CD14-positive monocyte (primary cell): ENCODE data around the gene NHS. TPM values are rescaled to one million over a fixed set of nuclear protein-coding genes. Genes with fewer than 3 reads are reported as not detected.
A peak's percentile ranks its signal among the peaks of the same experiment; 100 is the strongest.

Experiments
- DNase-seq, 3 donors: peaks; one replicate each; pipeline ENCODE4 v3.0.0-alpha.2; 2011 to 2022
- H2AFZ ChIP-seq: 2 replicates; pipeline ENCODE4 v1.6.0; 2012; ENCODE audit warnings: mild to moderate bottlenecking, low read depth, low read length, inconsistent platforms; ENCODE audit not compliant: insufficient read depth, poor library complexity, severe bottlenecking
- H3K27ac ChIP-seq, 2 donors: 1 replicate in 1 of 2; 2 replicates in 1 of 2; pipeline ENCODE4 v1.5.1; 2012 to 2013; ENCODE audit warnings: low read length in 2 of 2, control low read depth in 1 of 2, inconsistent platforms in 1 of 2, low read depth in 1 of 2, mild to moderate bottlenecking in 1 of 2
- H3K27me3 ChIP-seq, 2 donors: one replicate each; pipeline versions ENCODE4 v1.6.0 to v1.6.1; 2011 to 2013; ENCODE audit warnings: low read length in 2 of 2; ENCODE audit not compliant: control insufficient read depth in 2 of 2, insufficient read depth in 2 of 2
- H3K36me3 ChIP-seq, 2 donors: replicated peaks in 1 of 2; 1 replicate in 1 of 2; 2 replicates in 1 of 2; pipeline versions ENCODE4 v1.5.1 to v1.6.1; 2012 to 2013; ENCODE audit warnings: low read length in 2 of 2, control low read depth in 1 of 2, inconsistent platforms in 1 of 2, mild to moderate bottlenecking in 1 of 2; ENCODE audit not compliant: insufficient read depth in 2 of 2, control insufficient read depth in 1 of 2
- H3K4me1 ChIP-seq, 2 donors: 1 replicate in 1 of 2; 2 replicates in 1 of 2; pipeline versions ENCODE4 v1.5.1 to v1.6.1; 2012 to 2013; ENCODE audit warnings: low read length in 2 of 2, control low read depth in 1 of 2, inconsistent platforms in 1 of 2, mild to moderate bottlenecking in 1 of 2, moderate library complexity in 1 of 2; ENCODE audit not compliant: insufficient read depth in 2 of 2, control insufficient read depth in 1 of 2
- H3K4me2 ChIP-seq: replicated peaks from 2 replicates; pipeline ENCODE3; 2012; ENCODE audit warnings: low read length, moderate library complexity, mild to moderate bottlenecking; ENCODE audit not compliant: poor library complexity, severe bottlenecking; ENCODE audit errors: extremely low read depth
- H3K4me3 ChIP-seq, 3 experiments: fragments of 200-600 bp in 1 of 3; sonication (generic) in 1 of 3; replicated peaks in 1 of 3; 1 replicate in 2 of 3; 2 replicates in 1 of 3; pipeline ENCODE4 v1.5.1; 2011 to 2013; ENCODE audit warnings: low read length in 3 of 3, mild to moderate bottlenecking in 3 of 3, control low read depth in 2 of 3, low read depth in 2 of 3, inconsistent platforms in 1 of 3, moderate library complexity in 1 of 3
- H3K79me2 ChIP-seq: 2 replicates; pipeline ENCODE4 v1.6.0; 2012; ENCODE audit warnings: mild to moderate bottlenecking, control low read depth, inconsistent platforms, low read length, moderate library complexity; ENCODE audit not compliant: insufficient read depth
- H3K9ac ChIP-seq: 2 replicates; pipeline ENCODE4 v1.6.0; 2017; ENCODE audit warnings: low read length, mild to moderate bottlenecking; ENCODE audit not compliant: insufficient read depth, poor library complexity, severe bottlenecking
- H3K9me3 ChIP-seq, 2 donors: replicated peaks in 1 of 2; 1 replicate in 1 of 2; 2 replicates in 1 of 2; pipeline versions ENCODE4 v1.5.1 to v1.6.1; 2012 to 2013; ENCODE audit warnings: low read length in 2 of 2, control low read depth in 1 of 2; ENCODE audit not compliant: control insufficient read depth in 1 of 2, insufficient read depth in 1 of 2
- H4K20me1 ChIP-seq: 2 replicates; pipeline ENCODE4 v1.6.0; 2012; ENCODE audit warnings: mild to moderate bottlenecking, low read length, control low read depth, moderate library complexity; ENCODE audit not compliant: insufficient read depth
- H3K27ac Mint-ChIP-seq, 7 donors: one replicate each; pipeline ENCODE4 v1.8.0; 2020; ENCODE audit warnings: mild to moderate bottlenecking in 7 of 7, mixed read lengths in 7 of 7, moderate library complexity in 6 of 7, inconsistent platforms in 2 of 7
- H3K27me3 Mint-ChIP-seq, 3 donors: one replicate each; pipeline ENCODE4 v1.8.0; 2021 to 2022; ENCODE audit warnings: low read depth in 3 of 3, mild to moderate bottlenecking in 3 of 3, mixed read lengths in 3 of 3, moderate library complexity in 3 of 3, inconsistent platforms in 1 of 3
- H3K36me3 Mint-ChIP-seq, 2 donors: one replicate each; pipeline ENCODE4 v1.8.0; 2020; ENCODE audit warnings: mixed read lengths in 2 of 2, inconsistent platforms in 1 of 2, mild to moderate bottlenecking in 1 of 2
- H3K4me1 Mint-ChIP-seq: one replicate; pipeline ENCODE4 v1.8.0; 2020; ENCODE audit warnings: mild to moderate bottlenecking, mixed read lengths
- H3K4me3 Mint-ChIP-seq, 2 donors: one replicate each; pipeline ENCODE4 v1.8.0; 2020; ENCODE audit warnings: mild to moderate bottlenecking in 2 of 2, mixed read lengths in 2 of 2, moderate library complexity in 1 of 2
- H3K9me3 Mint-ChIP-seq, 7 donors: one replicate each; pipeline ENCODE4 v1.8.0; 2020 to 2022; ENCODE audit warnings: mixed read lengths in 7 of 7, mild to moderate bottlenecking in 6 of 7, moderate library complexity in 6 of 7, inconsistent platforms in 2 of 7
- CTCF ChIP-seq: fragments of 200-600 bp; IDR thresholded peaks from one replicate; pipeline ENCODE4 v1.8.0; 2022; ENCODE audit warnings: antibody characterized with exemption, mild to moderate bottlenecking
- WGBS: methylation state at CpG from one replicate; pipeline ENCODE4 v1.1.5; 2013; ENCODE audit warnings: missing lambda C conversion rate; ENCODE audit not compliant: insufficient coverage; 5-methylcytosine and 5-hydroxymethylcytosine counted together
- intact Hi-C, 2 donors: fragments of 100-400 bp; cut with micrococcal nuclease; formaldehyde crosslinking; loops; one replicate each; pipeline versions ENCODE4 v1.15.0 to v1.15.1; 2023
- polyA plus RNA-seq, 3 donors: library from polyadenylated mRNA; depleted of rRNA in 1 of 3; unstranded in 2 of 3; stranded (reverse) in 1 of 3; fragments of 300-500 nt in 2 of 3; fragments of >200 nt in 1 of 3; fragmentation: Illumina TruSeq in 2 of 3; gene quantifications; 1 replicate in 2 of 3; 2 replicates in 1 of 3; pipeline ENCODE4 v1.2.3, GENCODE V29; 2012 to 2021

The NHS gene
- polyA plus RNA-seq, 3 donors = 0.86 to 1.8 (median 1.3) TPM

GRCh38 chrX:17656035-17656418 is 281.0 kb downstream of the NHS start:
- Histone ChIP-seq H3K36me3 (no peaks in the 10 kb centered on the region), H3K79me2 (no peaks in the 10 kb centered on the region), H2AFZ (no peak overlapping the region), H3K4me3 (no peak overlapping the region), H3K4me1 (peaks cover 0 to 14% of the 10 kb centered on the region in 2 donors), H3K9ac (no peak overlapping the region), H3K9me3 (no peaks in the 10 kb centered on the region), H3K27ac (no peak overlapping the region), H3K4me2 (peak overlapping the region; percentile 24), H4K20me1 (peaks cover 25% of the 10 kb centered on the region), H3K27me3 (peaks cover 21 to 37% of the 10 kb centered on the region in 2 donors)
- under 1% methylated on average over 30 of the region's 36 CpGs for WGBS
- intact Hi-C loops = no loop called here
- peak overlapping the region in 1 of 2 donors; percentile 82 for H3K4me3 Mint-ChIP-seq
- peaks cover 0 to 7% (median 2%) of the 10 kb centered on the region in 7 donors for H3K9me3 Mint-ChIP-seq
- DNase-seq = no peak
- H3K4me1 Mint-ChIP-seq = peaks cover 12% of the 10 kb centered on the region
- no peak overlapping the region for H3K27ac Mint-ChIP-seq
- TF ChIP-seq CTCF = no peak
- H3K36me3 Mint-ChIP-seq = no peaks in the 10 kb centered on the region
- peaks cover 30 to 40% (median 40%) of the 10 kb centered on the region in 3 donors for H3K27me3 Mint-ChIP-seq

- no peak overlapping the region for H3K4me2 ChIP-seq
- intact Hi-C loops = no loop called here
- Mint-ChIP-seq H3K27ac (no peak overlapping the region), H3K27me3 (peaks cover 30 to 40% (median 40%) of the 10 kb centered on the region in 3 donors), H3K36me3 (no peaks in the 10 kb centered on the region), H3K4me3 (peak overlapping the region in 1 of 2 donors; percentile 67), H3K9me3 (peaks cover 0 to 7% (median 2%) of the 10 kb centered on the region in 7 donors), H3K4me1 (peaks cover 12% of the 10 kb centered on the region)
- no peaks in the 10 kb centered on the region for H3K79me2 ChIP-seq
- TF ChIP-seq CTCF = no peak
- no peak overlapping the region for H3K4me3 ChIP-seq
- no peak overlapping the region for H3K9ac ChIP-seq
- no CpG with 5 or more reads among the region's 16 CpGs for WGBS
- peaks cover 20 to 37% of the 10 kb centered on the region in 2 donors for H3K27me3 ChIP-seq
- no peak overlapping the region for H2AFZ ChIP-seq
- no peaks in the 10 kb centered on the region for H3K9me3 ChIP-seq
- no peaks in the 10 kb centered on the region for H3K36me3 ChIP-seq
- peaks cover 25% of the 10 kb centered on the region for H4K20me1 ChIP-seq
- peaks cover 0 to 14% of the 10 kb centered on the region in 2 donors for H3K4me1 ChIP-seq
- H3K27ac ChIP-seq = no peak overlapping the region
- no peak for DNase-seq
These were observed 281.6 kb downstream of the NHS start for GRCh38 chrX:17656556-17656955.
